Neuronal stem cell (in vitro differentiated cells): Measurements from ENCODE around the gene OR5AC2.

Experiments
- DNase-seq: peaks from one replicate; pipeline ENCODE4 v3.0.0-alpha.2; 2013; ENCODE audit warnings: low spot score
- H2AFZ ChIP-seq: one replicate; pipeline ENCODE4 v1.6.1; 2013; ENCODE audit warnings: mild to moderate bottlenecking, low read length, inconsistent platforms
- H2AK5ac ChIP-seq: 2 replicates; pipeline ENCODE4 v1.6.1; 2013; ENCODE audit warnings: low read depth, mild to moderate bottlenecking, inconsistent platforms, low read length, moderate library complexity, mixed read lengths
- H2BK120ac ChIP-seq: 2 replicates; pipeline ENCODE4 v1.6.1; 2013; ENCODE audit warnings: low read depth, mild to moderate bottlenecking, inconsistent platforms, low read length, moderate library complexity, mixed read lengths
- H2BK12ac ChIP-seq: one replicate; pipeline ENCODE4 v1.6.1; 2013; ENCODE audit warnings: low read length, inconsistent platforms
- H2BK15ac ChIP-seq: 2 replicates; pipeline ENCODE4 v1.6.1; 2013; ENCODE audit warnings: mild to moderate bottlenecking, low read length, inconsistent platforms, mixed read lengths
- H2BK5ac ChIP-seq: one replicate; pipeline ENCODE4 v1.6.1; 2013; ENCODE audit warnings: inconsistent platforms, mild to moderate bottlenecking, low read length, moderate library complexity
- H3K14ac ChIP-seq: one replicate; pipeline ENCODE4 v1.6.1; 2013; ENCODE audit warnings: low read length, inconsistent platforms
- H3K18ac ChIP-seq: 2 replicates; pipeline ENCODE4 v1.6.1; 2013; ENCODE audit warnings: low read length, inconsistent platforms
- H3K23ac ChIP-seq: 2 replicates; pipeline ENCODE4 v1.6.1; 2013; ENCODE audit warnings: low read depth, mild to moderate bottlenecking, mixed read lengths, low read length, inconsistent platforms; ENCODE audit not compliant: poor library complexity
- H3K27ac ChIP-seq: replicated peaks from 3 replicates; pipeline ENCODE4 v1.5.1; 2013; ENCODE audit warnings: low read length, inconsistent platforms
- H3K27me3 ChIP-seq, 3 experiments: 2 replicates each; pipeline ENCODE4 v1.6.1; 2013; ENCODE audit warnings: low read length in 3 of 3, mild to moderate bottlenecking in 2 of 3, inconsistent platforms in 1 of 3, low read depth in 1 of 3, mixed read lengths in 1 of 3, moderate library complexity in 1 of 3; ENCODE audit not compliant: control insufficient read depth in 3 of 3, insufficient read depth in 3 of 3
- H3K36me3 ChIP-seq, 2 donors: replicated peaks in 1 of 2; 2 replicates each; pipeline ENCODE4 v1.6.1; 2013; ENCODE audit warnings: low read length in 2 of 2; ENCODE audit not compliant: control insufficient read depth in 2 of 2, insufficient read depth in 2 of 2
- H3K4ac ChIP-seq: 2 replicates; pipeline ENCODE4 v1.6.1; 2013; ENCODE audit warnings: inconsistent platforms, mild to moderate bottlenecking, low read length, moderate library complexity
- H3K4me1 ChIP-seq, 2 donors: 1 replicate in 1 of 2; 2 replicates in 1 of 2; pipeline ENCODE4 v1.6.1; 2013; ENCODE audit warnings: low read length in 2 of 2, low read depth in 1 of 2; ENCODE audit not compliant: control insufficient read depth in 2 of 2, insufficient read depth in 1 of 2
- H3K4me2 ChIP-seq: one replicate; pipeline ENCODE4 v1.6.1; 2013; ENCODE audit warnings: mild to moderate bottlenecking, low read length, inconsistent platforms; ENCODE audit not compliant: insufficient read depth, poor library complexity, severe bottlenecking
- H3K4me3 ChIP-seq, 2 donors: 2 replicates each; pipeline ENCODE4 v1.5.1; 2013; ENCODE audit warnings: low read length in 2 of 2, mild to moderate bottlenecking in 2 of 2, inconsistent platforms in 1 of 2, moderate library complexity in 1 of 2
- H3K79me1 ChIP-seq: one replicate; pipeline ENCODE4 v1.6.1; 2013; ENCODE audit warnings: low read depth, mild to moderate bottlenecking, inconsistent platforms, low read length, moderate library complexity
- H3K9ac ChIP-seq: one replicate; pipeline ENCODE4 v1.6.1; 2013; ENCODE audit warnings: mild to moderate bottlenecking, low read depth, low read length, inconsistent platforms; ENCODE audit not compliant: poor library complexity
- H3K9me3 ChIP-seq, 2 donors: replicated peaks in 1 of 2; 2 replicates each; pipeline versions ENCODE3 to v1.6.1; 2013; ENCODE audit warnings: low read length in 2 of 2, mild to moderate bottlenecking in 2 of 2, inconsistent platforms in 1 of 2, low read depth in 1 of 2, mixed read lengths in 1 of 2, moderate library complexity in 1 of 2; ENCODE audit not compliant: control insufficient read depth in 2 of 2, insufficient read depth in 1 of 2
- H4K8ac ChIP-seq: one replicate; pipeline ENCODE4 v1.6.1; 2013; ENCODE audit warnings: low read depth, mild to moderate bottlenecking, inconsistent platforms, low read length, moderate library complexity
- H4K91ac ChIP-seq: one replicate; pipeline ENCODE4 v1.6.1; 2013; ENCODE audit warnings: low read length, low read depth, mild to moderate bottlenecking, inconsistent platforms; ENCODE audit not compliant: poor library complexity
- WGBS, 2 donors: extraction: QIAGEN DNeasy Blood & Tissue Kit; methylation state at CpG; one replicate each; pipeline ENCODE4 v1.1.7; 2013; ENCODE audit warnings: missing lambda C conversion rate in 2 of 2, mixed read lengths in 1 of 2; ENCODE audit not compliant: insufficient read length in 2 of 2, insufficient replicate concordance in 1 of 2; ENCODE audit errors: extremely low coverage in 2 of 2; 5-methylcytosine and 5-hydroxymethylcytosine counted together

OR5AC2 gene

DNA sequence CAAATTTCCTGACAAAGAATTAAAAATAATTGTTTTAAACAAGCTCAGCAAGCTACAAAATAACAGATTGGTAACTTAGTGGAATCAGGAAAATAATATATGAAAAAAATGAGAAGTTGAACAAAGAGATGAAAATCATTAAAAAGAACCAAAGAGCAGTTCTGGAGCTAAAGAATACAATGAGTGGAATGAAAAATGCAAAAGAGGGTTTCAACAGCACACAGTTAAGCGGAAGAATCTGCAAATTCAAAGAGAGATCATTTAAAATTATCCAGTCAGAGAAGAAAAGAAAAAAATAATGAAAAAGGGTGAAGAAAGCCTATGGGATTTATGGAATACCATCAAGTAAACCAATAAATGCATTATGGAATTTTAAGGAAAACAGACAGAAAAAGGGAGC is 45.6 kb upstream of the OR5AC2 start:
- H3K4me1 ChIP-seq: no peaks in the 10 kb centered on the region
- H2BK5ac ChIP-seq: no peak overlapping the region
- no peak for DNase-seq
- H3K79me1 ChIP-seq: no peaks in the 10 kb centered on the region
- no peak overlapping the region for H2BK15ac ChIP-seq
- H2BK12ac ChIP-seq: no peak overlapping the region
- peaks cover 0 to 2% of the 10 kb centered on the region in 2 donors for H3K9me3 ChIP-seq
- no peak overlapping the region for H3K9ac ChIP-seq
- H2AK5ac ChIP-seq: no peak overlapping the region
- H3K4ac ChIP-seq: no peak overlapping the region
- H4K91ac ChIP-seq: no peak overlapping the region
- H3K36me3 ChIP-seq: no peaks in the 10 kb centered on the region
- WGBS, 2 donors: no CpG with 5 or more reads among the region's 1 CpG
- H2BK120ac ChIP-seq: no peak overlapping the region
- H3K14ac ChIP-seq: no peak overlapping the region
- H3K18ac ChIP-seq: no peak overlapping the region
- no peak overlapping the region for H4K8ac ChIP-seq
- no peak overlapping the region for H2AFZ ChIP-seq
- H3K4me2 ChIP-seq: no peak overlapping the region
- H3K27me3 ChIP-seq: peaks cover 0 to 3% (median 0%) of the 10 kb centered on the region in 3 experiments
- H3K4me3 ChIP-seq: no peak overlapping the region
- no peak overlapping the region for H3K27ac ChIP-seq
- no peak overlapping the region for H3K23ac ChIP-seq

DNA sequence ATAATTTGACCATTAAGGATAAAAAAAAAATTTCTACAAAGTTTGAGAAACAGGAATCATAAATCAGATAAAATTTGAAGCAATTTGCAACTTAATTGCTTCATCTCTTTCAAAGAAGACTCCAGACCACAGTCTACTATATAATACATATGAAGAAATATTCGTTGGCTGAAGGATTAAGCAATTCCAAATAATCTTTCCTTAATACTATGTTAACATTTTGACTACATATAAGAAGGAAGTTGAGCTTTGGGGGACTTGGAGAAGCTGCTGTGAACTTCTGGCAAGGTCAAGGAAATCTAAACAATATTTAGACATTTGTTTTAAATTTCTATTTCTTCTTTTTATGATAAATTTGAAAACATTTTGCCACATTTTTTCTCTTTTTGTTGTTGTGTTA is 38.4 kb upstream of the OR5AC2 start:
- Histone ChIP-seq H3K27ac (no peak overlapping the region), H3K4me1 (no peaks in the 10 kb centered on the region), H3K4ac (no peak overlapping the region), H2BK120ac (no peak overlapping the region), H4K8ac (no peak overlapping the region), H2AK5ac (no peak overlapping the region), H3K14ac (no peak overlapping the region), H2BK5ac (no peak overlapping the region), H3K9ac (no peak overlapping the region), H3K4me3 (no peak overlapping the region), H3K18ac (no peak overlapping the region), H2AFZ (no peak overlapping the region), H3K9me3 (no peaks in the 10 kb centered on the region), H3K4me2 (no peak overlapping the region), H3K36me3 (no peaks in the 10 kb centered on the region), H2BK12ac (no peak overlapping the region), H2BK15ac (no peak overlapping the region), H3K79me1 (no peaks in the 10 kb centered on the region), H3K27me3 (no peaks in the 10 kb centered on the region), H4K91ac (no peak overlapping the region), H3K23ac (no peak overlapping the region)
- DNase-seq: no peak
- WGBS, 2 donors: no CpG with 5 or more reads among the region's 1 CpG

DNA sequence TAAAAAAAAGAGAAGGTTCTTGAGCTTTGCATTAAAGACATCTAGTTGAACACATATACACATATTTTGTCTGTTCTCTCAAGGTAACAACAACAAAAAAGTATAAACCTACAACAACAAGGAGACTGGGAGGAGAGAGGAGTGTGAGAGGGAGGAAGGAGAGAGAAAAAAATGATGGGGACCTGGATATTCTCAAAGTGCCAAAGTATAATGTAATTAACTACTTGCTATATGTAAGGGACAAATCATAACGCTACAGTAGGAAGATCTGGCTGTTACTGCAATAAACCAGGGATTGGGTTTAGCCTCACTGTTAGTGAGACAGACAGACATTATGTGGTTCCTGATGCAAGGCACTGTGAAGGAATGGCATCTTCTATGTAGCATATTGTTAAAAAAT is 37.7 kb upstream of the OR5AC2 start:
- H3K27ac ChIP-seq: no peak overlapping the region
- H2BK12ac ChIP-seq: no peak overlapping the region
- H3K27me3 ChIP-seq: no peaks in the 10 kb centered on the region
- no peaks in the 10 kb centered on the region for H3K79me1 ChIP-seq
- H4K8ac ChIP-seq: no peak overlapping the region
- H3K4me2 ChIP-seq: no peak overlapping the region
- H2BK5ac ChIP-seq: no peak overlapping the region
- no peak overlapping the region for H3K4ac ChIP-seq
- H2AK5ac ChIP-seq: no peak overlapping the region
- no peak overlapping the region for H3K9ac ChIP-seq
- H2BK15ac ChIP-seq: no peak overlapping the region
- no peak overlapping the region for H3K18ac ChIP-seq
- DNase-seq: no peak
- H3K4me1 ChIP-seq: no peaks in the 10 kb centered on the region
- H2BK120ac ChIP-seq: no peak overlapping the region
- no CpG with 5 or more reads among the region's 1 CpG for WGBS, 2 donors
- H4K91ac ChIP-seq: no peak overlapping the region
- no peak overlapping the region for H3K23ac ChIP-seq
- no peaks in the 10 kb centered on the region for H3K9me3 ChIP-seq
- no peak overlapping the region for H2AFZ ChIP-seq
- no peak overlapping the region for H3K14ac ChIP-seq
- no peaks in the 10 kb centered on the region for H3K36me3 ChIP-seq
- H3K4me3 ChIP-seq: no peak overlapping the region

DNA sequence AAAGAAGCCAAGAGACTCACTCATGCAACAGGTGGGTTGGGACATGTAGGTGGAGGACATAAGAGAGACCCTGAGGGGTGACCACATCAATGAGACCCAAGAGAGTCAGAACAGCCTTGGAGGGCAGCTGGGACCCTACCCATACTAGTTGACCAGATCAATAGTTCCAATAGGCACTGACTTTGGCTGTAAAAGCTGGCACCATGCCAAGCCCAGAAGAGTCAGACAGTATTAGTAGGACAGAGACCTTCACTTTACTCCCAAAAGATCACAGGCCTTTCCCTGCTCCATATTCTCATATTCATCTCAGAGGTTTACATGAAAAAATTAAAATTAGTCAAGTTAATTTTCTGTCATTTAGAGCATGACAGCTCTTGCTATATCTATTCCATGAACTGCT is 30.9 kb upstream of the OR5AC2 start:
- H4K91ac ChIP-seq: no peak overlapping the region
- H2AK5ac ChIP-seq: no peak overlapping the region
- DNase-seq: no peak
- no peak overlapping the region for H3K9ac ChIP-seq
- no peak overlapping the region for H2BK5ac ChIP-seq
- no peak overlapping the region for H3K18ac ChIP-seq
- H3K4me3 ChIP-seq: no peak overlapping the region
- H3K27me3 ChIP-seq: no peaks in the 10 kb centered on the region
- H3K14ac ChIP-seq: no peak overlapping the region
- H3K4me2 ChIP-seq: no peak overlapping the region
- no peaks in the 10 kb centered on the region for H3K36me3 ChIP-seq
- H3K23ac ChIP-seq: no peak overlapping the region
- H3K27ac ChIP-seq: no peak overlapping the region
- no peak overlapping the region for H2AFZ ChIP-seq
- no peaks in the 10 kb centered on the region for H3K79me1 ChIP-seq
- H2BK12ac ChIP-seq: no peak overlapping the region
- H3K9me3 ChIP-seq: no peaks in the 10 kb centered on the region
- H3K4me1 ChIP-seq: no peaks in the 10 kb centered on the region
- no peak overlapping the region for H3K4ac ChIP-seq
- no peak overlapping the region for H4K8ac ChIP-seq
- H2BK15ac ChIP-seq: no peak overlapping the region
- H2BK120ac ChIP-seq: no peak overlapping the region
